Upper lobe of left lung (tissue), 6 donors: Measurements from ENCODE around the gene PARL. TPM values are rescaled to one million over a fixed set of nuclear protein-coding genes. Genes with fewer than 3 reads are reported as not detected.
A peak's percentile ranks its signal among the peaks of the same experiment; 100 is the strongest.

ENCODE experiments used
- ATAC-seq, 2 donors: fragments of 200-7000 bp; cut with Tn5 transposase; one replicate each; pipeline ENCODE4 v1.9.1; 2022; ENCODE audit warnings: mild to moderate bottlenecking in 2 of 2, moderate library complexity in 2 of 2; ENCODE audit not compliant: low FRiP score in 2 of 2
- DNase-seq, 2 donors: peaks; one replicate each; pipeline ENCODE4 v3.0.0-alpha.2; 2019 to 2020
- H3K27ac ChIP-seq, 4 donors: fragments of 200-600 bp; sonication (generic); one replicate each; pipeline ENCODE4 v1.5.1; 2016 to 2019
- H3K27me3 ChIP-seq, 4 donors: fragments of 200-600 bp; sonication (generic); one replicate each; pipeline ENCODE4 v1.5.1; 2017 to 2019
- H3K36me3 ChIP-seq, 4 donors: fragments of 200-600 bp; sonication (generic); one replicate each; pipeline ENCODE4 v1.5.1; 2016 to 2019
- H3K4me1 ChIP-seq, 4 donors: fragments of 200-600 bp; sonication (generic); one replicate each; pipeline ENCODE4 v1.5.1; 2018 to 2019
- H3K4me3 ChIP-seq, 4 donors: fragments of 200-600 bp; sonication (generic); one replicate each; pipeline ENCODE4 v1.5.1; 2017 to 2019; ENCODE audit warnings: mild to moderate bottlenecking in 2 of 4, moderate library complexity in 1 of 4
- H3K9me3 ChIP-seq, 4 donors: fragments of 200-600 bp; sonication (generic); one replicate each; pipeline ENCODE4 v1.5.1; 2018 to 2019
- EP300 ChIP-seq, 4 donors: sonication (generic); formaldehyde crosslinking; IDR thresholded peaks; one replicate each; pipeline ENCODE4 v1.5.1; 2017; ENCODE audit warnings: antibody characterized with exemption in 4 of 4, control low read depth in 2 of 4
- POLR2A ChIP-seq, 4 donors: fragments of 450-650 bp; IDR thresholded peaks; one replicate each; pipeline ENCODE4 v1.5.1; 2016 to 2017; ENCODE audit warnings: antibody characterized with exemption in 4 of 4, mild to moderate bottlenecking in 2 of 4
- POLR2AphosphoS5 ChIP-seq, 2 donors: sonication (generic); formaldehyde crosslinking; IDR thresholded peaks; one replicate each; pipeline ENCODE4 v1.5.1; 2017; ENCODE audit warnings: antibody characterized with exemption in 2 of 2
- WGBS, 2 donors: methylation state at CpG; one replicate each; pipeline ENCODE4 v1.1.5; 2017 to 2018; 5-methylcytosine and 5-hydroxymethylcytosine counted together
- total RNA-seq, 6 donors: library from RNA; depleted of rRNA in 4 of 6; stranded (reverse); fragments of >200 nt in 4 of 6; gene quantifications; one replicate each; pipeline versions ENCODE4 v1.1.0 to v1.2.1, GENCODE V29; 2016 to 2021
- TF ChIP-seq, protein P1 (sequence below), 6 experiments: fragments of 450-650 bp in 4 of 6; fragments of 200-600 bp in 2 of 6; sonication (generic) in 2 of 6; IDR thresholded peaks; one replicate each; pipeline ENCODE4 v1.5.1; 2016 to 2019; ENCODE audit warnings: antibody characterized with exemption in 6 of 6
- donor health status: DM: no; HTN: no; CAD: no; lungs with moderate emphysema.
- donor health status: DM: no; HTN: yes; CAD: no; lungs with severe emphysema.

The PARL gene
- total RNA-seq, 6 donors from 2014 or later = 32.5 to 51.0 (median 40.5) TPM

DNA sequence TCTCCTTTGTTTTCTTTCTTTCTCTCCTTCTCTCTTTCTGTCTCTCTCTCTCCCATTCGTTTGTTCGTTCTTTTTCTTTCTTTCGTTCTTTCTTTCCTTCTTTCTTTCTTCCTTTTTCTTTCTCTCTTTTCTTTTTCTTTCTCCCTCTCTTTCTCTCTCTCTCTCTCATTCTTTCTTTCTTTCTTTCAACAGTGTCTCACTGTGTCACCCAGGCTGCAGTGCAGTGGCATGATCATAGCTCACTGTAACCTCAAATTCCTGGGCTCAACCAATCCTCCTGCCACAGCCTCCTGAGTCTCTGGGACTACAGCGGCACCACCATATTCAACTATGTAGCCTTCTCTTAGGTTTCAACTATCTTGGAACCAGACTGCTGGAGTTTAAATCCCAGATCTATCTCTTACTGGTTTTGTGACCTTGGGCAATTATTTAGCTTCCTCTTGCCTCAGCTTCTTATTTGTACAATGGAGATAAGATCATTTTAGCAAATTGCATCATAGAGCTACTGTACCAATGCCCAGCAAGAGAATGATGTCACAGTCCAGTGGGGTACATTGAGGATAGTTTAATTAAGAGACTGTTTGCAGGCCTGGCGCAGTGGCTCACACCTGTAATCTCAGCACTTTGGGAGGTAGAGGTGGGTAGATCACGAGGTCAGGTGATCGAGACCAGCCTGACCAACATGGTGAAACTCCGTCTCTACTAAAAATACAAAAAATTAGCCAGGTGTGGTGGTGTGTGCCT, 27.3 kb upstream of the PARL start:
- Histone ChIP-seq H3K4me1 (peaks cover 0 to 4% (median 0%) of the 10 kb centered on the region in 4 donors), H3K27me3 (no peaks in the 10 kb centered on the region), H3K4me3 (no peak overlapping the region), H3K27ac (no peak overlapping the region), H3K9me3 (no peaks in the 10 kb centered on the region), H3K36me3 (no peaks in the 10 kb centered on the region)
- DNase-seq (no peak), ATAC-seq (no peak)
- TF ChIP-seq EP300 (IDR thresholded peaks at IDR 0.05) (no peak), POLR2A (IDR thresholded peaks at IDR 0.05) (no peak), POLR2AphosphoS5 (IDR thresholded peaks at IDR 0.05) (no peak)
- TF ChIP-seq, protein P1, sequence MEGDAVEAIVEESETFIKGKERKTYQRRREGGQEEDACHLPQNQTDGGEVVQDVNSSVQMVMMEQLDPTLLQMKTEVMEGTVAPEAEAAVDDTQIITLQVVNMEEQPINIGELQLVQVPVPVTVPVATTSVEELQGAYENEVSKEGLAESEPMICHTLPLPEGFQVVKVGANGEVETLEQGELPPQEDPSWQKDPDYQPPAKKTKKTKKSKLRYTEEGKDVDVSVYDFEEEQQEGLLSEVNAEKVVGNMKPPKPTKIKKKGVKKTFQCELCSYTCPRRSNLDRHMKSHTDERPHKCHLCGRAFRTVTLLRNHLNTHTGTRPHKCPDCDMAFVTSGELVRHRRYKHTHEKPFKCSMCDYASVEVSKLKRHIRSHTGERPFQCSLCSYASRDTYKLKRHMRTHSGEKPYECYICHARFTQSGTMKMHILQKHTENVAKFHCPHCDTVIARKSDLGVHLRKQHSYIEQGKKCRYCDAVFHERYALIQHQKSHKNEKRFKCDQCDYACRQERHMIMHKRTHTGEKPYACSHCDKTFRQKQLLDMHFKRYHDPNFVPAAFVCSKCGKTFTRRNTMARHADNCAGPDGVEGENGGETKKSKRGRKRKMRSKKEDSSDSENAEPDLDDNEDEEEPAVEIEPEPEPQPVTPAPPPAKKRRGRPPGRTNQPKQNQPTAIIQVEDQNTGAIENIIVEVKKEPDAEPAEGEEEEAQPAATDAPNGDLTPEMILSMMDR (IDR thresholded peaks at IDR 0.05) = no peak
- 93 to 96% methylated on average over 8 of the region's 8 CpGs for WGBS, 2 donors

DNA sequence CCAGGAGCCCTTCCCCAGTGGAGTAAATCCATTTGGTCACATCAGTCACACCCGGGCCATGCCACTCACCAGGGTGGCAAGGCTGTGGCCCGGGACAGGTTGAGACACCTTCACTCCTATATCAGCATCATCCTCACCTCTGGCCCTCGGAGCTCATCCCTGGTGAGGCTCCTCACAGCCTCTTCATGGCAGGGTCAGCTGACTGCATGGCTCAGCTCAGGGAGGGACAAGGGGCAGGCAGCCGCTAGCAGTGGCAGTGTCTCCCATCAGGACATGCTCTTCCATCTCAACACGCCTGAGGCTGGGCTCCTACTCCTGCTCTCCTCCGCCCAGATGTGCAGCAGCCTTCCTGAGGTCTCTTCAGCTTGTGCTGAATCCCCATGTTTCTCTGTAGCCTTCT, 26.4 kb upstream of the PARL start:
- Histone ChIP-seq H3K9me3 (no peaks in the 10 kb centered on the region), H3K27ac (no peak overlapping the region), H3K4me1 (no peaks in the 10 kb centered on the region), H3K27me3 (no peaks in the 10 kb centered on the region), H3K36me3 (no peaks in the 10 kb centered on the region), H3K4me3 (no peak overlapping the region)
- no peak for TF ChIP-seq POLR2A (IDR thresholded peaks at IDR 0.05)
- no peak for TF ChIP-seq POLR2AphosphoS5 (IDR thresholded peaks at IDR 0.05)
- TF ChIP-seq, protein P1 (IDR thresholded peaks at IDR 0.05) = no peak
- no peak for TF ChIP-seq EP300 (IDR thresholded peaks at IDR 0.05)
- DNase-seq (peak in 1 of 2 donors; percentile 31), ATAC-seq (no peak)
- WGBS, 2 donors = 76 to 87% methylated on average over 5 to 6 of the region's 6 CpGs

DNA sequence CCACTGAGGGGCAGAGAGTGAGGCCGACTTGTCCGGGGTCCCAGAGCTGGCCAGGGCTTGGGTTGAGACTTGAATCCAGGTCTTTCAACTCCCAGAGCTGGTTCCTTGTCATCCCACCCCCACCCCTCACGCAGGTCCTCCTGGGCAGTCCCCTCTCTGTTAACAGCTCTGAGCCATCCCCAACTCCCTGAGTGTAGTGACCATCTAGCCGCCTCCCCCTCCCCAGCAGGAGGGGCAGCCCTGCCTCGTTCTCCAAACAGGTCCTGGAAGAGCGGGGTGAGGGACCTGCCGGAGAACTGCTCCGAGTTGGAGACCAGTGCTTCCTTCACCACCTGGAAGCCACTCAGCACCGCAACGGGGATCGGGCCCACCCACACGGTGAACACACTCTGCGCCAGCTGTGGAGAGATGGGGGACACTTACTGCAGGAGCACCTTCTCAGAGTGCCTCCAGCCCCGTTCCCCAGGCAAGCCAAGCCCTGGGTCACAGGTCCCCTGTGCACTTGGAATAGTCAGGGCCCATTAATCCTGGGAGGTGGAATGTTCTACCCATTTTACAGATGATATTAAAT, 24.4 kb upstream of the PARL start:
- TF ChIP-seq POLR2A (IDR thresholded peaks at IDR 0.05) = no peak
- no peak for TF ChIP-seq EP300 (IDR thresholded peaks at IDR 0.05)
- TF ChIP-seq, protein P1 (IDR thresholded peaks at IDR 0.05) = no peak
- TF ChIP-seq POLR2AphosphoS5 (IDR thresholded peaks at IDR 0.05) = no peak
- Histone ChIP-seq H3K27ac (no peak overlapping the region), H3K9me3 (no peaks in the 10 kb centered on the region), H3K4me1 (no peaks in the 10 kb centered on the region), H3K36me3 (no peaks in the 10 kb centered on the region), H3K27me3 (no peaks in the 10 kb centered on the region), H3K4me3 (no peak overlapping the region)
- DNase-seq = peak in 1 of 2 donors; percentile 56
- ATAC-seq = no peak
- 80 to 81% methylated on average over 14 of the region's 14 CpGs for WGBS, 2 donors

DNA sequence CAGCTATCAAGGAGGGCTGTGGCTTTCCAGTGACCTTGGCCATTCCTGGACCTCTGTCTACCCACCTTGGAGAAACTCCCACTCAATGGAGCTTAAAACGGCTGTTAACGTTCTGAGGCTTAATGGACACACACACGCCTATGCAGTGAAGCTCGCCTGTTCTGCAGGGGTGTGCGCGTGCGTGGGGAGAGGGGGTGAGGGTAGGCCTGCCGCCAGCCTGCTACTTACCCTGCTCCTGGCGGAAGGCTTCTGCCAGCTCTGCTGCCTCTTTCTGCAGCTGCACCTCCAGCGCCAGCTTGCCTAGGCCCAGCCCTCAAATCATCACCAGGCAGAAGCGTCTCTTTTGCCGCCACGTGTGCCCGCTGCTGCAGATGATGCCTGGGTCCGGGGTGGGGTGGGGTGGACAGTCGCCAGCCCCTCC, 23.2 kb upstream of the PARL start:
- 63 to 85% methylated on average over 6 to 16 of the region's 16 CpGs for WGBS, 2 donors
- Histone ChIP-seq H3K36me3 (no peaks in the 10 kb centered on the region), H3K4me3 (no peak overlapping the region), H3K9me3 (no peaks in the 10 kb centered on the region), H3K4me1 (no peaks in the 10 kb centered on the region), H3K27me3 (no peaks in the 10 kb centered on the region), H3K27ac (no peak overlapping the region)
- TF ChIP-seq EP300 (IDR thresholded peaks at IDR 0.05) = no peak
- TF ChIP-seq POLR2AphosphoS5 (IDR thresholded peaks at IDR 0.05) = no peak
- TF ChIP-seq, protein P1 (IDR thresholded peaks at IDR 0.05) = no peak
- no peak for TF ChIP-seq POLR2A (IDR thresholded peaks at IDR 0.05)
- DNase-seq (peak in 1 of 2 donors; percentile 52), ATAC-seq (no peak)
